Cardiac ventricle fibroblast (primary cell): ENCODE results near the gene ALDH16A1. TPM values are rescaled to one million over a fixed set of nuclear protein-coding genes. Genes with fewer than 3 reads are reported as not detected.

ENCODE experiments used
- total RNA-seq: library from RNA; depleted of rRNA; stranded (reverse); fragments of >200 nt; gene quantifications from 2 replicates; pipeline ENCODE4 v1.2.3, GENCODE V29; 2015

ALDH16A1 gene
- total RNA-seq = 36.9 and 95.8 TPM in 2 replicates

GRCh38 chr19:49453013-49453756 lies at the start of gene ALDH16A1:
Gene ALDH16A1 (plus strand): TSS chr19:49453225. CDS start chr19:49453332, 107 bp downstream.

GRCh38 chr19:49423071-49423984 lies 29.7 kb upstream of the ALDH16A1 start, which contains the start of gene PTH2:
Gene PTH2 (minus strand): TSS chr19:49423441. CDS start chr19:49423339, 102 bp downstream.

GRCh38 chr19:49425178-49425577 lies 27.8 kb upstream of the ALDH16A1 start, which contains the start of gene GFY:
Gene GFY (plus strand): TSS chr19:49425388. CDS start chr19:49426431, 1,043 bp downstream.

GRCh38 chr19:49441210-49441959 lies 11.6 kb upstream of the ALDH16A1 start, which contains the start of gene SLC17A7:
Gene SLC17A7 (minus strand): TSS chr19:49441527. CDS start chr19:49441379, 148 bp downstream.

GRCh38 chr19:49451430-49452181 lies 1.4 kb upstream of the ALDH16A1 start, which contains the start of gene PIH1D1:
Gene PIH1D1 (minus strand): TSS chr19:49451814. CDS start chr19:49451574, 240 bp downstream.

GRCh38 chr19:49473868-49474541 lies 21.0 kb downstream of the ALDH16A1 start, which contains the start of gene FLT3LG:
Gene FLT3LG (plus strand): TSS chr19:49474215. CDS start chr19:49474640, 425 bp downstream.

GRCh38 chr19:49487277-49488045 lies 34.4 kb downstream of the ALDH16A1 start, which contains the start of gene RPL13A:
Gene RPL13A (plus strand): TSS chr19:49487608. CDS start chr19:49487630, 22 bp downstream.

Other genes starting within 250 kb of the ALDH16A1 start
- gene SLC6A16, start 128.0 kb upstream of the ALDH16A1 start, total RNA-seq = 0.19 TPM in 1 of 2 replicates, not detected in the other
- not detected in 2 replicates for gene CD37, start 117.8 kb upstream of the ALDH16A1 start, total RNA-seq
- 15.7 and 18.6 TPM in 2 replicates for gene TEAD2, start 90.8 kb upstream of the ALDH16A1 start, total RNA-seq
- 0.50 TPM in 1 of 2 replicates, not detected in the other for gene DKKL1, start 89.3 kb upstream of the ALDH16A1 start, total RNA-seq
- not detected in 2 replicates for gene KASH5, start 65.0 kb upstream of the ALDH16A1 start, total RNA-seq
- gene PTH2, start 29.8 kb upstream of the ALDH16A1 start, total RNA-seq = not detected in 2 replicates
- not detected in 2 replicates for gene GFY, start 27.8 kb upstream of the ALDH16A1 start, total RNA-seq
- not detected in 2 replicates for gene SLC17A7, start 11.7 kb upstream of the ALDH16A1 start, total RNA-seq
- 53.4 and 57.2 TPM in 2 replicates for gene PIH1D1, start 1.4 kb upstream of the ALDH16A1 start, total RNA-seq
- 3.9 and 8.8 TPM in 2 replicates for gene FLT3LG, start 21.0 kb downstream of the ALDH16A1 start, total RNA-seq
- 2,736 and 3,240 TPM in 2 replicates for gene RPL13A, start 34.4 kb downstream of the ALDH16A1 start, total RNA-seq
- gene RPS11, start 43.2 kb downstream of the ALDH16A1 start, total RNA-seq = 5,849 and 6,378 TPM in 2 replicates
- gene FCGRT, start 59.4 kb downstream of the ALDH16A1 start, total RNA-seq = 141 and 188 TPM in 2 replicates
- 300 and 343 TPM in 2 replicates for gene RCN3, start 74.8 kb downstream of the ALDH16A1 start, total RNA-seq
- 48.8 and 54.8 TPM in 2 replicates for gene NOSIP, start 127.3 kb downstream of the ALDH16A1 start, total RNA-seq
- gene PRRG2, start 128.1 kb downstream of the ALDH16A1 start, total RNA-seq = 0.29 and 3.6 TPM in 2 replicates
- 11.5 and 12.4 TPM in 2 replicates for gene PRR12, start 138.0 kb downstream of the ALDH16A1 start, total RNA-seq
- 68.3 and 79.6 TPM in 2 replicates for gene RRAS, start 186.9 kb downstream of the ALDH16A1 start, total RNA-seq
- 34.4 and 36.1 TPM in 2 replicates for gene SCAF1, start 189.0 kb downstream of the ALDH16A1 start, total RNA-seq
- gene IRF3, start 212.6 kb downstream of the ALDH16A1 start, total RNA-seq = 32.6 and 65.3 TPM in 2 replicates
- gene BCL2L12, start 212.7 kb downstream of the ALDH16A1 start, total RNA-seq = 3.8 and 4.4 TPM in 2 replicates
- 117 and 145 TPM in 2 replicates for gene PRMT1, start 224.0 kb downstream of the ALDH16A1 start, total RNA-seq
- gene ADM5, start 236.4 kb downstream of the ALDH16A1 start, total RNA-seq = not detected in 2 replicates
- 3.7 and 11.4 TPM in 2 replicates for gene CPT1C, start 237.9 kb downstream of the ALDH16A1 start, total RNA-seq